ENCODE results near the gene CLEC17A.
"Not testable (repeated sequence)": the region's sequence is repeated elsewhere in the genome, so short reads cannot be mapped to it uniquely, and the experiment has no call there.

Gene CLEC17A

GRCh38 chr19:14544977-14545715, 37.7 kb upstream of the CLEC17A start:
- H2BK15ac ChIP-seq (ENCODE audit: low read depth, poor library complexity, severe bottlenecking) = no peak overlapping the region

GRCh38 chr19:14545716-14546082, 37.2 kb upstream of the CLEC17A start:
- peaks cover 6 to 21% of the 10 kb centered on the region in 2 experiments for H3K36me3 ChIP-seq (ENCODE audit: control insufficient read depth in 1 of 2, insufficient read depth in 2 of 2, low read depth in 1 of 2, low read length in 2 of 2)
- H4K8ac ChIP-seq (ENCODE audit: low read length) = no peak overlapping the region
- H3K9ac ChIP-seq (ENCODE audit: low read length) = no peak overlapping the region
- no peak overlapping the region for H3K18ac ChIP-seq (ENCODE audit: low read depth in 1 of 2, low read length in 2 of 2)
- H3K4ac ChIP-seq (ENCODE audit: low read depth in 1 of 2, low read length in 2 of 2) = no peak overlapping the region
- H3K4me1 ChIP-seq (ENCODE audit: control insufficient read depth, insufficient read depth, low read depth, low read length) = peaks cover 21% of the 10 kb centered on the region
- H3K9me3 ChIP-seq (ENCODE audit: control insufficient read depth, low read length) = no peaks in the 10 kb centered on the region
- H2BK120ac ChIP-seq (ENCODE audit: low read depth, low read length) = no peak overlapping the region
- no peak overlapping the region for H2BK15ac ChIP-seq (ENCODE audit: low read depth, poor library complexity, severe bottlenecking)
- H3K4me2 ChIP-seq (ENCODE audit: low read length, poor library complexity, severe bottlenecking) = no peak overlapping the region
- H2AK5ac ChIP-seq (ENCODE audit: low read length, severe bottlenecking) = no peak overlapping the region
- peaks cover 46% of the 10 kb centered on the region for H3K79me1 ChIP-seq (replicated peaks; ENCODE audit: low read length, poor library complexity, severe bottlenecking)
- no peak overlapping the region for H3K14ac ChIP-seq (ENCODE audit: low read length in 2 of 2)
- 93% methylated on average over 9 of the region's 9 CpGs for WGBS
- no peaks in the 10 kb centered on the region for H3K27me3 ChIP-seq (ENCODE audit: control insufficient read depth in 1 of 2, insufficient read depth in 1 of 2, low read length in 2 of 2)
- no peak overlapping the region for H3K4me3 ChIP-seq (ENCODE audit: insufficient read depth in 1 of 2, low read depth in 1 of 2, low read length in 2 of 2)
- DNase-seq = no peak
- no peak overlapping the region for H4K91ac ChIP-seq (ENCODE audit: low read length)
- H2BK5ac ChIP-seq (ENCODE audit: low read depth, low read length, poor library complexity, severe bottlenecking) = no peak overlapping the region
- H3K23ac ChIP-seq (ENCODE audit: low read length in 2 of 2) = no peak overlapping the region
- H2BK12ac ChIP-seq (ENCODE audit: low read length in 2 of 2) = no peak overlapping the region
- no peak overlapping the region for H3K27ac ChIP-seq (ENCODE audit: low read length, poor library complexity, severe bottlenecking)
- H2AFZ ChIP-seq (ENCODE audit: low read depth, low read length) = no peak overlapping the region

More at GRCh38 chr19:14544977-14545715, 37.7 kb upstream of the CLEC17A start:
- Histone ChIP-seq H3K27ac (ENCODE audit: low read length, poor library complexity, severe bottlenecking) (no peak overlapping the region), H3K4me3 (ENCODE audit: insufficient read depth in 1 of 2, low read depth in 1 of 2, low read length in 2 of 2) (no peak overlapping the region), H3K14ac (ENCODE audit: low read length in 2 of 2) (no peak overlapping the region), H3K27me3 (ENCODE audit: control insufficient read depth in 1 of 2, insufficient read depth in 1 of 2, low read length in 2 of 2) (no peaks in the 10 kb centered on the region), H3K23ac (ENCODE audit: low read length in 2 of 2) (no peak overlapping the region), H2AK5ac (ENCODE audit: low read length, severe bottlenecking) (no peak overlapping the region), H2BK12ac (ENCODE audit: low read length in 2 of 2) (peak overlapping the region in 1 of 2 experiments; percentile 11), H4K91ac (ENCODE audit: low read length) (no peak overlapping the region), H4K8ac (ENCODE audit: low read length) (no peak overlapping the region), H2BK5ac (ENCODE audit: low read depth, low read length, poor library complexity, severe bottlenecking) (no peak overlapping the region), H3K4me2 (ENCODE audit: low read length, poor library complexity, severe bottlenecking) (no peak overlapping the region), H2AFZ (ENCODE audit: low read depth, low read length) (no peak overlapping the region), H3K4me1 (ENCODE audit: control insufficient read depth, insufficient read depth, low read depth, low read length) (peaks cover 15% of the 10 kb centered on the region), H3K4ac (ENCODE audit: low read depth in 1 of 2, low read length in 2 of 2) (no peak overlapping the region), H3K9me3 (ENCODE audit: control insufficient read depth, low read length) (no peaks in the 10 kb centered on the region), H2BK120ac (ENCODE audit: low read depth, low read length) (no peak overlapping the region), H3K9ac (ENCODE audit: low read length) (no peak overlapping the region), H3K18ac (ENCODE audit: low read depth in 1 of 2, low read length in 2 of 2) (no peak overlapping the region), H3K79me1 (replicated peaks; ENCODE audit: low read length, poor library complexity, severe bottlenecking) (peaks cover 45% of the 10 kb centered on the region), H3K36me3 (ENCODE audit: control insufficient read depth in 1 of 2, insufficient read depth in 2 of 2, low read depth in 1 of 2, low read length in 2 of 2) (peaks cover 4 to 17% of the 10 kb centered on the region in 2 experiments)
- WGBS = 94% methylated on average over 21 of the region's 21 CpGs
- no peak for DNase-seq

- no peak overlapping the region for H3K4me2 ChIP-seq (ENCODE audit: low read length, poor library complexity, severe bottlenecking)
- H2BK12ac ChIP-seq (ENCODE audit: low read length in 2 of 2) = no peak overlapping the region
- H3K79me1 ChIP-seq (replicated peaks; ENCODE audit: low read length, poor library complexity, severe bottlenecking) = peaks cover 48% of the 10 kb centered on the region
These were observed 32.6 kb upstream of the CLEC17A start for GRCh38 chr19:14550201-14550754.

GRCh38 chr19:14551134-14552005, 31.5 kb upstream of the CLEC17A start:
- not testable (repeated sequence) for H2AK5ac ChIP-seq (ENCODE audit: low read length, severe bottlenecking)
- DNase-seq = peak; percentile 83
- peaks cover 38% of the 10 kb centered on the region for H3K4me1 ChIP-seq (ENCODE audit: control insufficient read depth, insufficient read depth, low read depth, low read length)

More at GRCh38 chr19:14550201-14550754, 32.6 kb upstream of the CLEC17A start:
- Histone ChIP-seq H2AK5ac (ENCODE audit: low read length, severe bottlenecking) (no peak overlapping the region), H3K4ac (ENCODE audit: low read depth in 1 of 2, low read length in 2 of 2) (no peak overlapping the region), H3K4me1 (ENCODE audit: control insufficient read depth, insufficient read depth, low read depth, low read length) (peaks cover 32% of the 10 kb centered on the region), H3K9ac (ENCODE audit: low read length) (no peak overlapping the region), H2BK120ac (ENCODE audit: low read depth, low read length) (peak overlapping the region; percentile 42), H3K27me3 (ENCODE audit: control insufficient read depth in 1 of 2, insufficient read depth in 1 of 2, low read length in 2 of 2) (no peaks in the 10 kb centered on the region), H3K14ac (ENCODE audit: low read length in 2 of 2) (no peak overlapping the region), H3K23ac (ENCODE audit: low read length in 2 of 2) (no peak overlapping the region), H2BK5ac (ENCODE audit: low read depth, low read length, poor library complexity, severe bottlenecking) (no peak overlapping the region), H3K36me3 (ENCODE audit: control insufficient read depth in 1 of 2, insufficient read depth in 2 of 2, low read depth in 1 of 2, low read length in 2 of 2) (peaks cover 6 to 35% of the 10 kb centered on the region in 2 experiments), H3K18ac (ENCODE audit: low read depth in 1 of 2, low read length in 2 of 2) (no peak overlapping the region), H4K91ac (ENCODE audit: low read length) (peak overlapping the region; percentile 28), H4K8ac (ENCODE audit: low read length) (peak overlapping the region; percentile 12), H3K27ac (ENCODE audit: low read length, poor library complexity, severe bottlenecking) (peak overlapping the region; percentile 7), H3K9me3 (ENCODE audit: control insufficient read depth, low read length) (no peaks in the 10 kb centered on the region), H2AFZ (ENCODE audit: low read depth, low read length) (no peak overlapping the region), H2BK15ac (ENCODE audit: low read depth, poor library complexity, severe bottlenecking) (peak overlapping the region; percentile 12), H3K4me3 (ENCODE audit: insufficient read depth in 1 of 2, low read depth in 1 of 2, low read length in 2 of 2) (no peak overlapping the region)
- WGBS = 86% methylated on average over 15 of the region's 15 CpGs
- DNase-seq = no peak

More at GRCh38 chr19:14551134-14552005, 31.5 kb upstream of the CLEC17A start:
- not testable (repeated sequence) for H3K9ac ChIP-seq (ENCODE audit: low read length); H2BK12ac ChIP-seq (ENCODE audit: low read length in 2 of 2); H3K4me3 ChIP-seq (ENCODE audit: insufficient read depth in 1 of 2, low read depth in 1 of 2, low read length in 2 of 2); H3K23ac ChIP-seq (ENCODE audit: low read length in 2 of 2); H3K27me3 ChIP-seq (ENCODE audit: control insufficient read depth in 1 of 2, insufficient read depth in 1 of 2, low read length in 2 of 2); H3K4me2 ChIP-seq (ENCODE audit: low read length, poor library complexity, severe bottlenecking); H2BK5ac ChIP-seq (ENCODE audit: low read depth, low read length, poor library complexity, severe bottlenecking); H4K91ac ChIP-seq (ENCODE audit: low read length); H3K9me3 ChIP-seq (ENCODE audit: control insufficient read depth, low read length); H3K4ac ChIP-seq (ENCODE audit: low read depth in 1 of 2, low read length in 2 of 2); H2AFZ ChIP-seq (ENCODE audit: low read depth, low read length); H2BK120ac ChIP-seq (ENCODE audit: low read depth, low read length); H2BK15ac ChIP-seq (ENCODE audit: low read depth, poor library complexity, severe bottlenecking); H4K8ac ChIP-seq (ENCODE audit: low read length)
- H3K18ac ChIP-seq (ENCODE audit: low read depth in 1 of 2, low read length in 2 of 2) = peak overlapping the region in 1 of 2 experiments; percentile 61
- peaks cover 43% of the 10 kb centered on the region for H3K79me1 ChIP-seq (replicated peaks; ENCODE audit: low read length, poor library complexity, severe bottlenecking)
- peak overlapping the region; percentile 57 for H3K27ac ChIP-seq (ENCODE audit: low read length, poor library complexity, severe bottlenecking)
- 59% methylated on average over 9 of the region's 12 CpGs for WGBS
- H3K36me3 ChIP-seq (ENCODE audit: control insufficient read depth in 1 of 2, insufficient read depth in 2 of 2, low read depth in 1 of 2, low read length in 2 of 2) = peaks cover 6 to 27% of the 10 kb centered on the region in 2 experiments
- peak overlapping the region in 1 of 2 experiments; percentile 94 for H3K14ac ChIP-seq (ENCODE audit: low read length in 2 of 2)

Measured in mesenchymal stem cell (in vitro differentiated cells and primary cell).